Osteocyte (in vitro differentiated cells): ENCODE results near the gene NDUFC2. TPM values are rescaled to one million over a fixed set of nuclear protein-coding genes. Genes with fewer than 3 reads are reported as not detected.

Experiments
- DNase-seq: peaks from one replicate; pipeline ENCODE4 v3.0.0; 2021; ENCODE audit warnings: mixed read lengths; ENCODE audit not compliant: unreplicated experiment; ENCODE audit errors: extremely low spot score
- H3K27ac Mint-ChIP-seq: one replicate; pipeline ENCODE4 v1.8.0; 2021; ENCODE audit warnings: mild to moderate bottlenecking, mixed read lengths; ENCODE audit not compliant: unreplicated experiment
- H3K27me3 Mint-ChIP-seq: one replicate; pipeline ENCODE4 v1.8.0; 2021; ENCODE audit warnings: mixed read lengths; ENCODE audit not compliant: unreplicated experiment
- H3K36me3 Mint-ChIP-seq: one replicate; pipeline ENCODE4 v1.8.0; 2021; ENCODE audit warnings: mixed read lengths; ENCODE audit not compliant: unreplicated experiment
- H3K4me1 Mint-ChIP-seq: one replicate; pipeline ENCODE4 v1.8.0; 2021; ENCODE audit warnings: mixed read lengths; ENCODE audit not compliant: unreplicated experiment
- H3K4me3 Mint-ChIP-seq: one replicate; pipeline ENCODE4 v1.8.0; 2021; ENCODE audit warnings: mild to moderate bottlenecking, moderate library complexity, mixed read lengths; ENCODE audit not compliant: unreplicated experiment
- H3K9me3 Mint-ChIP-seq: one replicate; pipeline ENCODE4 v1.8.0; 2021; ENCODE audit warnings: mixed read lengths; ENCODE audit not compliant: unreplicated experiment
- CTCF ChIP-seq: fragments of 200-600 bp; sonication (generic); IDR thresholded peaks from 2 replicates; pipeline ENCODE4 v1.5.0; 2021; ENCODE audit warnings: antibody characterized with exemption, mild to moderate bottlenecking, moderate library complexity
- total RNA-seq: library from RNA; stranded (reverse); gene quantifications from 2 replicates; pipeline ENCODE4 v1.2.1, GENCODE V29; 2021

Gene NDUFC2
- total RNA-seq, 1 donor from 2014 or later, result 199 TPM

GRCh38 chr11:78065203-78065602 is 14.5 kb downstream of the NDUFC2 start:
- H3K4me3 Mint-ChIP-seq, result no peak overlapping the region
- DNase-seq, result no peak
- no peak for TF ChIP-seq CTCF
- H3K27me3 Mint-ChIP-seq, result no peaks in the 10 kb centered on the region
- H3K36me3 Mint-ChIP-seq, result peaks cover 21% of the 10 kb centered on the region
- no peak overlapping the region for H3K27ac Mint-ChIP-seq
- H3K4me1 Mint-ChIP-seq, result peaks cover 13% of the 10 kb centered on the region
- H3K9me3 Mint-ChIP-seq, result no peaks in the 10 kb centered on the region

- no peaks in the 10 kb centered on the region for H3K9me3 Mint-ChIP-seq
- DNase-seq, result no peak
- no peak within 1 kb of the TSS for H3K4me3 Mint-ChIP-seq
- no peak for TF ChIP-seq CTCF
- H3K4me1 Mint-ChIP-seq, result peaks cover 13% of the 10 kb centered on the region
- peaks cover 11% of the 10 kb centered on the region for H3K36me3 Mint-ChIP-seq
- no peak within 1 kb of the TSS for H3K27ac Mint-ChIP-seq
- no peaks in the 10 kb centered on the region for H3K27me3 Mint-ChIP-seq
Measured at GRCh38 chr11:78063440-78064181, 16.1 kb downstream of the NDUFC2 start, which contains the start of gene THRSP. Gene THRSP, plus strand, starts transcription at chr11:78063861. Its CDS starts 21 bp downstream, at chr11:78063882.

GRCh38 chr11:78062671-78063070 is 17.0 kb downstream of the NDUFC2 start:
- no peak for TF ChIP-seq CTCF
- peaks cover 13% of the 10 kb centered on the region for H3K4me1 Mint-ChIP-seq

GRCh38 chr11:78061921-78062311 is 17.7 kb downstream of the NDUFC2 start:
- H3K36me3 Mint-ChIP-seq, result no peaks in the 10 kb centered on the region
- no peak overlapping the region for H3K4me3 Mint-ChIP-seq
- DNase-seq, result no peak
- no peaks in the 10 kb centered on the region for H3K9me3 Mint-ChIP-seq
- TF ChIP-seq CTCF, result no peak
- H3K27me3 Mint-ChIP-seq, result no peaks in the 10 kb centered on the region
- H3K4me1 Mint-ChIP-seq, result peaks cover 13% of the 10 kb centered on the region
- peak overlapping the region; percentile 73 for H3K27ac Mint-ChIP-seq

More at GRCh38 chr11:78062671-78063070, 17.0 kb downstream of the NDUFC2 start:
- no peak overlapping the region for H3K27ac Mint-ChIP-seq
- no peak overlapping the region for H3K4me3 Mint-ChIP-seq
- no peaks in the 10 kb centered on the region for H3K9me3 Mint-ChIP-seq
- H3K36me3 Mint-ChIP-seq, result peaks cover 5% of the 10 kb centered on the region
- no peaks in the 10 kb centered on the region for H3K27me3 Mint-ChIP-seq
- no peak for DNase-seq

- H3K36me3 Mint-ChIP-seq, result no peaks in the 10 kb centered on the region
- no peak for DNase-seq
- no peaks in the 10 kb centered on the region for H3K9me3 Mint-ChIP-seq
- H3K4me1 Mint-ChIP-seq, result peaks cover 13% of the 10 kb centered on the region
- H3K27me3 Mint-ChIP-seq, result no peaks in the 10 kb centered on the region
- no peak overlapping the region for H3K4me3 Mint-ChIP-seq
- peak overlapping the region; percentile 73 for H3K27ac Mint-ChIP-seq
- no peak for TF ChIP-seq CTCF
Measured at GRCh38 chr11:78061088-78061920, 18.4 kb downstream of the NDUFC2 start.
